Measurements from ENCODE around the gene MMEL1.

DNA sequence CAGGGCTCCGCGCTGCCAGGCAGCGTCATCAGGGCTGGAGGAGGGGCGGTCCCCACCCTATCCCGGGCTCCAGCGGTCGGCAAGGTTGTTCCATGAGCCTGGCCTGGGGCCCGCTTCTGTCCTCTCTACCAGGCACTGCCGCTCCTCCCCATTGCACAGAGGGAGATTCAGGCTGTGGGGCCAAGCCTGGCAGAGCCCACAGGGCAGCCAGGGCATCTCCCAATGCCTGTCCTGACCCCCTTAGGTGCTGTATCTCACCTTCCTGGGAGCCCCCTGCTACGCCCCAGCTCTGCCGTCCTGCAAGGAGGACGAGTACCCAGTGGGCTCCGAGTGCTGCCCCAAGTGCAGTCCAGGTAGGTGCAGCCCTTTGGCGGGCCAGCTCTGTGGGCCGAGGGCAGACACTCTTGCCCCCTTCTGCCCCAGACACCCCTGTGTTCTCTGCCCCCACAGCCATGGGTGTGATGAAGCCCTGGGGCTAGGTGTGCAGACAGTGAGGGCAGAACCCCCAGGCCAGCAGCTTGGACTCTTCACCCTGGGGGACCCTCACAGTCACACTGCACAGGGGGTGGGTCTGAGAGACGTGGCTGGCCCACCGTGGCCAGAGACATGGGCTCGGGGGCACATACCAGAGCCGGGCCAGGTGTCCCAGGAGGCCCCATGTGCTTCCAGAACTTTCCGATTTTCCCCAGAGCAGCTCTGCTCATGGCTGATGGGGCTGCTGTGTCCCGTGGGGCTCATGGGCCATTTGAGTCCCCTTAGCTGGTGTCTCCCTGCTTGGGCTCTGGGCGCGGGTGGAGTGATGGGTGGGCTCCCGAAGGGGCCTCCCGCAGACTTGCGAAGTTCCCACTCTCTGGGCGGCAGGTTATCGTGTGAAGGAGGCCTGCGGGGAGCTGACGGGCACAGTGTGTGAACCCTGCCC lies 75.1 kb downstream of the MMEL1 start:
- TF ChIP-seq CTCF (conservative IDR thresholded peaks at IDR 0.05; ENCODE audit: low read length) (no peak), EZH2phosphoT487 (IDR thresholded peaks at IDR 0.05; ENCODE audit: borderline replicate concordance, low read depth, low read length) (no peak)

Measured in OCI-LY7 (cell line).